ENCODE results near the gene ZDHHC8. TPM values are rescaled to one million over a fixed set of nuclear protein-coding genes. Genes with fewer than 3 reads are reported as not detected.

ZDHHC8 gene
- total RNA-seq, 1 experiment from 2014 or later: 89.3 TPM

GRCh38 chr22:20140521-20140964, 8.9 kb downstream of the ZDHHC8 start:
- H3K9me3 ChIP-seq (ENCODE audit: control insufficient read depth in 1 of 2, insufficient read depth in 1 of 2, low read depth in 1 of 2, low read length in 2 of 2): no peaks in the 10 kb centered on the region
- H3K36me3 ChIP-seq (ENCODE audit: control insufficient read depth in 1 of 2, insufficient read depth in 2 of 2, low read length in 2 of 2): peaks cover 5 to 12% of the 10 kb centered on the region in 2 experiments; a peak in 2 of 4 replicates
- peaks cover 4 to 12% of the 10 kb centered on the region in 2 experiments; a peak in 2 of 4 replicates for H3K4me1 ChIP-seq (ENCODE audit: control insufficient read depth in 1 of 2, insufficient read depth in 2 of 2, low read length in 2 of 2)
- intact Hi-C loops (cut with micrococcal nuclease): no loop called here
- ChIA-PET POLR2A (no interaction called here), RAD21 (ENCODE audit: low non-redundant PET in 1 of 2, low total read pairs in 2 of 2, uncharacterized antibody in 2 of 2, unreplicated experiment in 2 of 2) (no interaction called here), CTCF (no interaction called here)
- H3K27me3 ChIP-seq (ENCODE audit: insufficient read depth, low read length): no peaks in the 10 kb centered on the region
- H3K4me2 ChIP-seq (ENCODE audit: low read length): no peak overlapping the region
- no TSS peak for BruUV-seq (replicated peaks)
- H3K9ac ChIP-seq (ENCODE audit: low read length): no peak overlapping the region
- no peak overlapping the region for H3K4me3 ChIP-seq (replicated peaks in 1 of 2; ENCODE audit: low read depth in 1 of 2, low read length in 2 of 2)
- peaks cover 44% of the 10 kb centered on the region for H3K79me2 ChIP-seq (ENCODE audit: insufficient read depth, low read length)
- H2AFZ ChIP-seq (ENCODE audit: low read depth, low read length, poor library complexity, severe bottlenecking): no peak overlapping the region
- no peaks in the 10 kb centered on the region for H4K20me1 ChIP-seq (ENCODE audit: insufficient read depth)
- no peak for DNase-seq (ENCODE audit: low read depth, low spot score)
- TF ChIP-seq JUND (IDR thresholded peaks at IDR 0.05): no peak
- TF ChIP-seq SP1 (IDR thresholded peaks at IDR 0.05; ENCODE audit: low read depth): no peak
- no peak for TF ChIP-seq CTCF (IDR thresholded peaks at IDR 0.05 in 2 of 3, conservative IDR thresholded peaks at IDR 0.05 in 1 of 3; ENCODE audit: borderline replicate concordance in 1 of 3, insufficient read depth in 1 of 3, low read depth in 2 of 3, low read length in 2 of 3)
- no peak for TF ChIP-seq REST (IDR thresholded peaks at IDR 0.05; ENCODE audit: low read depth)
- no peak for TF ChIP-seq POLR2AphosphoS5 (IDR thresholded peaks at IDR 0.05; ENCODE audit: low read depth, low read length)
- TF ChIP-seq EZH2 (IDR thresholded peaks at IDR 0.05): no peak
- TF ChIP-seq CBX3 (IDR thresholded peaks at IDR 0.05; ENCODE audit: low read depth): no peak
- no peak for TF ChIP-seq RAD21 (IDR thresholded peaks at IDR 0.05; ENCODE audit: low read depth)
- no peak for TF ChIP-seq ZBTB33 (IDR thresholded peaks at IDR 0.05; ENCODE audit: extremely low read depth, insufficient replicate concordance, low read length)
- TF ChIP-seq EZH2phosphoT487 (IDR thresholded peaks at IDR 0.05; ENCODE audit: borderline replicate concordance): no peak
- TF ChIP-seq ZFX (IDR thresholded peaks at IDR 0.05): no peak
- no peak for TF ChIP-seq TCF7L2 (IDR thresholded peaks at IDR 0.05; ENCODE audit: borderline replicate concordance, extremely low read depth, insufficient read depth, insufficient read length)
- no peak for TF ChIP-seq SRF (IDR thresholded peaks at IDR 0.05; ENCODE audit: low read depth)
- TF ChIP-seq FOSL1 (IDR thresholded peaks at IDR 0.05; ENCODE audit: low read depth): no peak
- TF ChIP-seq SIN3A (IDR thresholded peaks at IDR 0.05; ENCODE audit: low read depth): no peak
- TF ChIP-seq MAX (IDR thresholded peaks at IDR 0.05): no peak
- no peak overlapping the region for H3K27ac ChIP-seq (ENCODE audit: low read depth, low read length)
- no peaks in the 10 kb centered on the region for H3K9me2 ChIP-seq (ENCODE audit: insufficient read depth)
- ATAC-seq: no peak

Measured in HCT116 (cell line).